GM23338 (cell line): ENCODE results near the gene HSD17B1.

Source experiments
- EZH2 ChIP-seq: fragments of 200-600 bp; sonication (generic); IDR thresholded peaks from one replicate; pipeline ENCODE4 v1.8.0; 2017; ENCODE audit warnings: antibody characterized with exemption, mild to moderate bottlenecking, low read depth; ENCODE audit not compliant: unreplicated experiment
- EZH2phosphoT487 ChIP-seq: fragments of 200-600 bp; sonication (generic); IDR thresholded peaks from one replicate; pipeline ENCODE4 v1.8.1; 2018; ENCODE audit warnings: antibody characterized with exemption; ENCODE audit not compliant: unreplicated experiment
- POLR2AphosphoS5 ChIP-seq: IDR thresholded peaks from 2 replicates; pipeline ENCODE4 v1.6.1; 2016; ENCODE audit warnings: antibody characterized with exemption, low read depth
- TF ChIP-seq, protein P1 (sequence below), 2 experiments: fragments of 200-600 bp in 1 of 2; sonication (generic) in 1 of 2; conservative IDR thresholded peaks; 2 replicates each; pipeline versions ENCODE4 v1.5.1 to v1.6.1; 2016 to 2017; ENCODE audit warnings: antibody characterized with exemption in 2 of 2, low read depth in 2 of 2, mild to moderate bottlenecking in 2 of 2, moderate library complexity in 1 of 2
- TF ChIP-seq, protein P2 (sequence below): IDR thresholded peaks from one replicate; pipeline ENCODE4 v1.6.1; 2018; ENCODE audit warnings: antibody characterized with exemption; ENCODE audit not compliant: unreplicated experiment

DNA sequence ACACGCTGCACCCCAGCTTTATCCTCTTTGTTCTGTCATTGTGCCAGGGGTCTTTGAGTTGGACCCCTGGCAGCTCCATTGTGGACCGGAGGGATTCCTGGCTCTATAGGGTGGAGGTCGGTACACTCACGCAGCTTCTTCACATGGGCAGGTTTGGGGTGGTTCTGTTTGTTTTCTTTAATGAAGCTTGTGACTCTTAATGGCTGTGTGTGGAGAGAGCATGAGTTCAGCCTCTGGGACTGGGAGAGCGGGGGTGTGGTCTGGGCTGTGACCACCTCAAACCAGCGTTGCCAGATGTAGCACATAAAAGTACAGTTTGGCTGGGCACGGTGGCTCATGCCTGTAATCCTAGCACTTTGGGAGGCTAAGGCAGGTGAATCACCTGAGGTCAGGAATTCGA, 37.9 kb upstream of the HSD17B1 start:
- TF ChIP-seq, protein P1, sequence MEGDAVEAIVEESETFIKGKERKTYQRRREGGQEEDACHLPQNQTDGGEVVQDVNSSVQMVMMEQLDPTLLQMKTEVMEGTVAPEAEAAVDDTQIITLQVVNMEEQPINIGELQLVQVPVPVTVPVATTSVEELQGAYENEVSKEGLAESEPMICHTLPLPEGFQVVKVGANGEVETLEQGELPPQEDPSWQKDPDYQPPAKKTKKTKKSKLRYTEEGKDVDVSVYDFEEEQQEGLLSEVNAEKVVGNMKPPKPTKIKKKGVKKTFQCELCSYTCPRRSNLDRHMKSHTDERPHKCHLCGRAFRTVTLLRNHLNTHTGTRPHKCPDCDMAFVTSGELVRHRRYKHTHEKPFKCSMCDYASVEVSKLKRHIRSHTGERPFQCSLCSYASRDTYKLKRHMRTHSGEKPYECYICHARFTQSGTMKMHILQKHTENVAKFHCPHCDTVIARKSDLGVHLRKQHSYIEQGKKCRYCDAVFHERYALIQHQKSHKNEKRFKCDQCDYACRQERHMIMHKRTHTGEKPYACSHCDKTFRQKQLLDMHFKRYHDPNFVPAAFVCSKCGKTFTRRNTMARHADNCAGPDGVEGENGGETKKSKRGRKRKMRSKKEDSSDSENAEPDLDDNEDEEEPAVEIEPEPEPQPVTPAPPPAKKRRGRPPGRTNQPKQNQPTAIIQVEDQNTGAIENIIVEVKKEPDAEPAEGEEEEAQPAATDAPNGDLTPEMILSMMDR (conservative IDR thresholded peaks at IDR 0.05; ENCODE audit: low read depth in 2 of 2): no peak
- no peak for TF ChIP-seq EZH2phosphoT487
- no peak for TF ChIP-seq EZH2
- TF ChIP-seq POLR2AphosphoS5: no peak
- TF ChIP-seq, protein P2, sequence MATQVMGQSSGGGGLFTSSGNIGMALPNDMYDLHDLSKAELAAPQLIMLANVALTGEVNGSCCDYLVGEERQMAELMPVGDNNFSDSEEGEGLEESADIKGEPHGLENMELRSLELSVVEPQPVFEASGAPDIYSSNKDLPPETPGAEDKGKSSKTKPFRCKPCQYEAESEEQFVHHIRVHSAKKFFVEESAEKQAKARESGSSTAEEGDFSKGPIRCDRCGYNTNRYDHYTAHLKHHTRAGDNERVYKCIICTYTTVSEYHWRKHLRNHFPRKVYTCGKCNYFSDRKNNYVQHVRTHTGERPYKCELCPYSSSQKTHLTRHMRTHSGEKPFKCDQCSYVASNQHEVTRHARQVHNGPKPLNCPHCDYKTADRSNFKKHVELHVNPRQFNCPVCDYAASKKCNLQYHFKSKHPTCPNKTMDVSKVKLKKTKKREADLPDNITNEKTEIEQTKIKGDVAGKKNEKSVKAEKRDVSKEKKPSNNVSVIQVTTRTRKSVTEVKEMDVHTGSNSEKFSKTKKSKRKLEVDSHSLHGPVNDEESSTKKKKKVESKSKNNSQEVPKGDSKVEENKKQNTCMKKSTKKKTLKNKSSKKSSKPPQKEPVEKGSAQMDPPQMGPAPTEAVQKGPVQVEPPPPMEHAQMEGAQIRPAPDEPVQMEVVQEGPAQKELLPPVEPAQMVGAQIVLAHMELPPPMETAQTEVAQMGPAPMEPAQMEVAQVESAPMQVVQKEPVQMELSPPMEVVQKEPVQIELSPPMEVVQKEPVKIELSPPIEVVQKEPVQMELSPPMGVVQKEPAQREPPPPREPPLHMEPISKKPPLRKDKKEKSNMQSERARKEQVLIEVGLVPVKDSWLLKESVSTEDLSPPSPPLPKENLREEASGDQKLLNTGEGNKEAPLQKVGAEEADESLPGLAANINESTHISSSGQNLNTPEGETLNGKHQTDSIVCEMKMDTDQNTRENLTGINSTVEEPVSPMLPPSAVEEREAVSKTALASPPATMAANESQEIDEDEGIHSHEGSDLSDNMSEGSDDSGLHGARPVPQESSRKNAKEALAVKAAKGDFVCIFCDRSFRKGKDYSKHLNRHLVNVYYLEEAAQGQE: no peak
